HFF-Myc (cell line): ENCODE results near the gene PRDM10.
"Not testable (repeated sequence)": the region's sequence is repeated elsewhere in the genome, so short reads cannot be mapped to it uniquely, and the experiment has no call there.

Source experiments
- DNase-seq: peaks from one replicate; pipeline ENCODE4 v3.0.0-alpha.2; 2011; ENCODE audit warnings: low read depth; ENCODE audit errors: extremely low read depth
- H3K4me3 ChIP-seq: replicated peaks from 2 replicates; pipeline ENCODE4 v1.5.1; 2011; ENCODE audit warnings: low read depth, mild to moderate bottlenecking, control low read depth, low read length
- CTCF ChIP-seq: IDR thresholded peaks from 2 replicates; pipeline ENCODE4 v1.5.1; 2012; ENCODE audit warnings: mild to moderate bottlenecking, low read depth, low read length, control low read depth; ENCODE audit errors: missing control alignments

The PRDM10 gene

GRCh38 chr11:130020323-130020722 lies 17.7 kb upstream of the PRDM10 start:
- no peak overlapping the region for H3K4me3 ChIP-seq
- TF ChIP-seq CTCF = no peak
- DNase-seq = no peak

- DNase-seq = not testable (repeated sequence)
These were observed 13.2 kb upstream of the PRDM10 start for GRCh38 chr11:130015846-130016245.

GRCh38 chr11:130008326-130008725 lies 5.7 kb upstream of the PRDM10 start:
- DNase-seq = no peak
- TF ChIP-seq CTCF = no peak
- no peak overlapping the region for H3K4me3 ChIP-seq

More at GRCh38 chr11:130015846-130016245, 13.2 kb upstream of the PRDM10 start:
- H3K4me3 ChIP-seq = not testable (repeated sequence)

- no peak for TF ChIP-seq CTCF
- H3K4me3 ChIP-seq = no peak overlapping the region
- DNase-seq = no peak
These were observed 4.3 kb upstream of the PRDM10 start for GRCh38 chr11:130006929-130007328.

GRCh38 chr11:130003717-130004001 lies 1.0 kb upstream of the PRDM10 start:
- H3K4me3 ChIP-seq = peak overlapping the region; percentile 74
- TF ChIP-seq CTCF = no peak
- no peak for DNase-seq

GRCh38 chr11:130002846-130003716 lies 446 bp upstream of the PRDM10 start:
- peak overlapping the region; percentile 74 for H3K4me3 ChIP-seq
- no peak for TF ChIP-seq CTCF
- peak; percentile 98 for DNase-seq

GRCh38 chr11:130001461-130002351 lies 929 bp downstream of the PRDM10 start:
- peak overlapping the region; percentile 74 for H3K4me3 ChIP-seq
- TF ChIP-seq CTCF = no peak
- no peak for DNase-seq
